ENCODE results near the gene PRPSAP1.
A peak's percentile ranks its signal among the peaks of the same experiment; 100 is the strongest.

Gene PRPSAP1

GRCh38 chr17:76383546-76384221, 30.0 kb upstream of the PRPSAP1 start:
- DNase-seq, result peak; percentile 46

GRCh38 chr17:76382803-76383545, 29.3 kb upstream of the PRPSAP1 start:
- DNase-seq, result peak; percentile 58

GRCh38 chr17:76382351-76382802, 28.7 kb upstream of the PRPSAP1 start:
- DNase-seq, result no peak

GRCh38 chr17:76381633-76382350, 28.1 kb upstream of the PRPSAP1 start:
- DNase-seq, result no peak

- no peak for DNase-seq
Observed at GRCh38 chr17:76379646-76380376, 26.1 kb upstream of the PRPSAP1 start.

- no peak for DNase-seq
Observed at GRCh38 chr17:76379275-76379641, 25.5 kb upstream of the PRPSAP1 start.

GRCh38 chr17:76378548-76379274, 25.0 kb upstream of the PRPSAP1 start:
- no peak for DNase-seq

- no peak for DNase-seq
Observed at GRCh38 chr17:76376318-76377133, 22.8 kb upstream of the PRPSAP1 start.

GRCh38 chr17:76371656-76372628, 18.2 kb upstream of the PRPSAP1 start:
- peak; percentile 99 for DNase-seq

- peak; percentile 96 for DNase-seq
Observed at GRCh38 chr17:76370261-76370993, 16.7 kb upstream of the PRPSAP1 start.

GRCh38 chr17:76369804-76370203, 16.1 kb upstream of the PRPSAP1 start:
- no peak for DNase-seq

GRCh38 chr17:76369379-76369778, 15.7 kb upstream of the PRPSAP1 start:
- no peak for DNase-seq

GRCh38 chr17:76368545-76368944, 14.8 kb upstream of the PRPSAP1 start:
- no peak for DNase-seq

GRCh38 chr17:76367642-76368041, 13.9 kb upstream of the PRPSAP1 start:
- no peak for DNase-seq

- DNase-seq, result no peak
Observed at GRCh38 chr17:76366247-76366646, 12.5 kb upstream of the PRPSAP1 start.

- no peak for DNase-seq
Observed at GRCh38 chr17:76365256-76365903, 11.7 kb upstream of the PRPSAP1 start.

- DNase-seq, result no peak
Observed at GRCh38 chr17:76363107-76363842, 9.6 kb upstream of the PRPSAP1 start.

- no peak for DNase-seq
Observed at GRCh38 chr17:76360461-76360860, 6.7 kb upstream of the PRPSAP1 start.

All from HCEC 1CT (cell line).